GM19043 (cell line): ENCODE results near the gene SLC22A2.

ENCODE experiments used
- ATAC-seq: cut with Tn5 transposase; IDR thresholded peaks from one replicate; pipeline ENCODE4 v1.9.1; 2021; ENCODE audit warnings: low read depth; ENCODE audit not compliant: unreplicated experiment

Gene SLC22A2

DNA sequence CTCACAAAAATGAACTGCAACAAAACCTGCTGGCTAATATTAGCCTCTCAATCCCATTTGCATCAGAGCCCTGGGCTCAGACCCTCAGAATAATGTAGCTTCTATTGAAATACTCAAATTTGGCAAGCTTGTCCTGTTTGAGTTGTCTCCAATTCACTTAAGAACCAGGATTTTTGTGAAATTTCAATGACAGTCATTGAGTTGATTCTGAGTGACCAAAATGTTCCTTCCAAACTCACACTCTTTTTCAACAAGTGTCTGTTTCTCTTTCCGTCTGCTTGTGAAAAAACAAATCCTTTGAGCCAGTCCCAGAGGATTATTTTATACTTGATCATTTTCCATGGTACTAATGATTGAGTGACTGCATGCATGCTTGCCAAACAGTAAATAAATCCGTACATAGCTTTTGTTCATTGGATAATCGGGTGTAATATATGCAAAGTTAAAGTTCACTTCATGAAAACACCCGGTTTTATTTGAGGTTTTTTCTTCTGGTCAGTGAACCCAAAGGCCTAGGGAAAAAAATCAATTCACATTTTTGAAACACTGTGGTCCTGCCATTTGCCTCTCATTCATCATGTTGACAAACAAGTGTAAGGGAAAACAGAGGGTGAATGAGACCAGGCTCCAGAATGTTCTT lies 16.4 kb upstream of the SLC22A2 start:
- ATAC-seq: no peak

DNA sequence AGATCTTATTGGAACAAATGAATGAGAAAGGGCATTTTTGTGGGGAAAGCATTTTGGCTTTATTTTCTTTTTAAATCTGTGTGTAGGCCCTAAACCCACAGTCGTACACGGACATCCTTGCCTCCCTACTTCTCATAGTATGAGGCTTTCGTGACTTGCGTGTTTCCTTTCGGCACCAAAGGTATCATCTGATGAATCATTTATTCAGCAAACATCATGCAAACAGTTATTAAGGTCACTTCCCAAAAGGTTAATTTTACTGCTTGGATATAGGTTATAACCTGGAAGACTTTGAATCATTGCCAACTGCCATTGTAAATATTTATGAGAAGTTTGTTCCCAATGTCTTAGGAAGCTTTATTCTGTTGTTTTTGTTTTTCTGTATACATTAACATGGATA lies 15.1 kb upstream of the SLC22A2 start:
- no peak for ATAC-seq

DNA sequence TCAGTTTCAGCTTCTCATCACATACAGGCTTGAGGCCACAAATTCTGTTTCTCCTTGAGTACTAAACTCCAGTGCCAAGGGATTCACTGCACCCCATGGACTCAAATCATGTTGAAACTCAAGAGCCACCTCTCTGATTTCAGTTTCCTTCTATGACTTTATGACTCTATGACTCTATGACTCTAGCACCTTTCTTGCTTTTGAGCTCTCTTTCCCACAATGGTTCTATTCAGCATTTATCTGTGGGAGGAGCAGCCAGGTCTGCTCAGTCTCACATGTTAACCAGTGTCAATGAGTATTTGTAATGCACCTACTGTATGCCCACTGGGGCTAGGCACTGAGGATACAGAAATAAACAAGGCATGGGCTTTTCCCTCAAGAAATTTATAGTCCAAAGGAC lies 14.6 kb upstream of the SLC22A2 start:
- ATAC-seq: no peak

DNA sequence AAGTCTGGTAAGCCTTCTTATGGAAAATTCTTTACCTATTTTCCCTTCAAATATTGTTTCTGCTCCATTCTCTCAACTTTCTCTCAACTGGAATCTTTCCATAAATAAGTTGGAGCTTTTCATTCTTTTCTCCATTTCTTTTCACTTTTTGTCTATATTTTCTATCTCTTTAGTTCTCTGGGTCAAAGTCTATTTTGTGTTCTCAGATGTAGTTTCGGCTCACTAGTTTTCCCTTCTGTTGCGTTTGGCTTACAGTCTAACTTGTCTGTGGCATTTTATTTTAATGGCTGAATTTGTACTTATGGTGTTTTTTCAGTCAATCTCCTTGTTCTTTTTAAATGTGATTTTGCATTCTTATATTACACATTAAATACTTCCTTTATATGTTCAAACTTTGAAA lies 14.1 kb upstream of the SLC22A2 start:
- no peak for ATAC-seq

DNA sequence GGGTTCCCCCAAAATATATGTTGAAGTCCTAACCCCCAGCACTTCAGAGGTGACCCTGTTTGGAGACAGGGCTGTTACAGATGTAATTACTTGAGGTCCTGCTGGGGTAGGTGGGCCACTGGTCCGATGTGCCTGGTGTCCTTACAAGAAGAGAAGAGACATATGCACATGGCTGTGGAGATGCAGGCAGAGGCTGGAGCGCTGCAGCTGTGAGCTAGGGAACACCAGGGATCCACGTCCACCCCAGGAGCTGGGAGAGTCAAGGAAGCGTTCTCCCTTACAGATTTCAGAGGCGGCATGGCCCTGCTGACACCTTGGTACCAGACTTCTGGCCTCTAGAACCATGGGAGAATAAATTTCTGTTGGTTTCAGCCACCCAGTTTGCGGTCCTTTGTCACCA lies 11.7 kb upstream of the SLC22A2 start:
- ATAC-seq: no peak

DNA sequence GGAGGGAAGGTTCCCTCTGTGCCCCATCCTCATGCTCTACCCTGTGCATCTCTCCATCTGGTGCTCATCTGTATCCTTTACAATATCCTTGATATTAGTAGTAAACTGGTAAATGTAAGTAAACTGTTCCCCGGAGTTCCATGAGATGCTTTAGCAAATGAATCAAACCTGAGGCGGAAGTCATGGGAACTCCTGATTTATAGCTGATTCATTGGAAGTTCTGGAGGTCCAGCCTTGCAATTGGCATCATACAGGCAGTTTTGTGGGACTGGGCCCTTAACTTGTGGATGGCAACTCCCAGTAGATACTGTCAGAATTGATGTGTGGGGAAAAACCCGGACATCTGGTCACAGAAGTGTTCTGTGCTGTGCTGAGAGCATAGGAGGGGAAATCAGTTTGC lies 11.2 kb upstream of the SLC22A2 start:
- no peak for ATAC-seq

DNA sequence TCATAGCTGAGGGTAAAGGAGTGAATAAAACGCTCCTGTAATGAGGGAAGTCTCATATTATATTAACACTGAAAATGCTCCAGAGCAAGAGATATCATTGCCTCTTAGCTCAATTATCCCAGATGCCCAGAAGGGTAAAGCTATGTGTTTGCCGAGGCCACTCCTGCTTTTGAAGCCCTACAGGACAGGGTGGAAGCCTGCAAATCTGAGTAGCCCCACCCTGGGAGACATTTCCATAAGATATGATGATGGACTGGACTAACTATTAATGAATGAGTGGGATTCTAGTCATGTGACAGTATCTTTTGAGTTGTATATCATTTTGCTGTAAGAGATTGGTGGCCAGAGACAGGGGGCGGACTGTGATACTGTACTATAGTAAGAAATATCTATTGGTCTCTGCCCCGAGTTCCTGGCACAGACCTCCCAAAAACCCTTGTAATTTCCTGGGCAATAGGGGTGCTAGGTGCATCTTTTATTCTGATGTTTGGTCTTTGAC lies 10.5 kb upstream of the SLC22A2 start:
- ATAC-seq: no peak

DNA sequence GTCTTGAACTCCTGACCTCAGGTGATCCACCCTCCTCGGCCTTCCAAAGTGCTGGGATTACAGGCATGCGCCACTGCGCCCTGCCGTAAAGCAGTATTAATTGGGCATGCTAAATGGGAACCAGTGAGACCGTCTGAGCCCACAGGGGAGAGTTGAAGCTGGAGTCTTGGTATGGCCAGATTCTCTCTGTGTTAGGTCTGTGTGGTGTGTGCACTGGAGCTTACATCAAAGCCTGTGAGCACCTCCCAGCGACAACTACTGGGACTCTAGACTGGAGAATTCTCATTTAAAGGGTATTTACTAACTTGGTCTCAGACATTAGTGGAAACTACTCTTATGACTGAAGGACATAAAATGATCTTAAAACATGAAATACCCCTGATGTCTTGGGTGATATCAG lies 8.5 kb upstream of the SLC22A2 start:
- ATAC-seq: no peak

DNA sequence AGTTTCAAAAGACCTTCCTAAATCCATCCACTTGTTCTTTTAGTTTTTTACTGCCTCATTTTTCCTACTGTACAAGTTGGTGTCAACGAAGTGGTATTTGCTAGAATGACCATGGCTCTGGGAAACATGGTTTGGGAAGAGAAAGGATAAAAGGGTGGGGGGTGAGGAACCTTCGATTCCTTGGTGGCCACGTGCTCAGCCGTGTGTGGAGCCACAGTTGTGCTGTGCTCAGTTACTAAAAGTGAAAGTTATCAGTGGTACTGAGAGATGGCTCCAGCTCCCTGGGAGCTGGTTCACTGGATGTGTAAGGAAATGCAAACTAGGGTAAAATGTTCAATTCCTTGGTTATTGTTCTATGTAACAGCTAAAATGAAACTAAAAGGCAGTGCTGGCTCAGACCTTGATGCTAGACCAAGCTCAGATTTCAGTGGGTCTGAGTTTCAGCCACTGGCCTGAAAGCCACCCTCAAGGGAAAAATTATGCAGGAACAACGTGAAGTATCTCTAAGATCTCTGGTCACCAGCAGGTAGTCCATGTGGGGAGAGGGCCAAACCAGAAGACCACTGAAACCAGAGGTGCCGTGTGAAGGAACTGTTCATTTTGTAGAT lies 7.4 kb upstream of the SLC22A2 start:
- ATAC-seq: peak; percentile 70

DNA sequence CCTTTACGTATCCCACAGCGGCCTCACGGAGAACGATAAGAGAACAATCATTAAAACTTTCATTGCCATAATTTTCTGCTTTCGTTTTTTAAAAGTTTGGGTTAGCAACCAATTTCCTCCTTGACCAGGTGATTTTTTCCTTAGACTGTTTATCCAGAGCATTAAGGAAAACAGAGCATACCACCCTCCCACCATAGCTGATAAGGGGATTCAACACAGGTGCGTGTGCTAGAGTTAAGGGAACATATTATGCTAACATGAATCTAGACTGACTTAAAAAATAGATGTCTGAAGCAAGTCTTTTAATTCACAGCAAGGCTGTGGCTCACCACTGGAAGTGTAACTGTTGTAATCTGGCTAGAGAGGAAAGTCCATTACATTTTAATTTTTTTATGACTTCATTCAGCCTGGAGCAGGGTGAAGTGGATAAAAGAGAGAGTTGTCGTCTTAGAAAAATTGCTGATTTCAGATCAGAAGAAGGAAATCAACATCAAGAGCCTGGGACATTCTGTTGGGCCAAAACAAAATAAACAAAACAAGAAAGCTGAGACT lies 5.5 kb upstream of the SLC22A2 start:
- ATAC-seq: no peak

DNA sequence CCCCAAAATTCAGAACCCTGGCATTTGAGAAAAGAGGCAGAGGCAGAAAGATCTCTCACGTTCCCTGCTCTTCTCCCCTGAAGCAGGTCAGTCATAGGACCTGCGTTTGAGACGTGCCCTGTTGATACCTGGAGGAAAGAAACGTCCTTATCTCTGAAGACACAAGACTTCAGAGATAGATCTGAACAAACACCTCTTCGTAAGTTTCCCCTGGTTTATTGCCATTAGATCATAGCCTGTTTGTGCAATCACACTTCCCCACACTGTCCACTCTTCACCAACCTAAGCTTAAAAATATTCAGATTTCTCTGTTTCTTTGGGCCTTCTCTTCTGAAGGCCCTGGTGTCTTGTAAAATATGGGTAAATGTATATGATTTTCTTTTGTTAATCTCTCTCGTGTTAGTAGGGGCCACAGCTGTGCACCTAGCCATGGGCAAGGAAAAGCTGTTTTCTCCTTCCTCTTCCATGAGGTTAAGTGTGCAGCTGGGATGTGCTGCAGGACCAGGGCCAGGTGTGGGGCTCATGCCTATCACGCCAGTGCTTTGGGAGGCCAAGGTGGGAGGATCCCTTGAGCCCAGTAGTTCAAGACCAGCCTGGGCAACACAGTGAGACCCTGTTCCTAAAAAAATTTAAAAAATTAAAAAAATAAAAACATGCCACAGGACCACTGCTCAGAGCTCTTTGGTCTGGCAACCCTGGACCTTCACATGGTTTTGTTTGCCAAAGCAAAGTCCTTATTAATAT lies 4.7 kb upstream of the SLC22A2 start:
- ATAC-seq: no peak

DNA sequence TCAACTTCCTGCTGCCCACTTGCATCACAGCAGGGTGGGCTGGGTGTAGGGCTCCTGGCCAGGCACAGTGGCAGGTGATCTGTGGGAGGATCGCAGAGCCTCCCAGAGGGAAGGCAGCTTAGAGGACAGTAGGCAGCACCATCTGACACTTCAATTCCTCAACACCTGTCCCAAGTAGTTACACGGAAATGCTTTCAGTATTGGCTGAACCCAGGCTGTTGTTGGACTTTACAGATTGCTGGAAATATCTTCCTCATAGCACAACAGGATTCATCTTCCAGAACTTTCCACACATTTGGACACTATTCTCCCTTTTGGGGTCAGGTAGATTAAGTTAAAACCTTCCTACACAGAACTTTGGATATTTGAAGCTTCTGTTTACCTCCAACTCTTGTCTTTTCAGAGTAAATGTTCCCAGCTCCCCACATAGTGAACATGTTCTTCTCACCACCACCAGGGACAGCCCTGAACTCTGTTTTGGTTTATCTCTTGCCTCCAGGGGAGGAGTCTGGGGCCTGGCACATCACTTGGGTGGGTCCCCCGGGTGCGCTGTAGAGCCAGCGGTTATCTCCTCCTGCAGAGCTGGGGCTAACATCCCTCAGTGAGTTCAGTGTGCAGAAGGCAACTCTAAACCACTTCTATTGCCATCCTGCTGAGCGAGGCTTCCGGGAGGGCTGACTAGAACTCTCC lies 3.5 kb upstream of the SLC22A2 start:
- no peak for ATAC-seq

DNA sequence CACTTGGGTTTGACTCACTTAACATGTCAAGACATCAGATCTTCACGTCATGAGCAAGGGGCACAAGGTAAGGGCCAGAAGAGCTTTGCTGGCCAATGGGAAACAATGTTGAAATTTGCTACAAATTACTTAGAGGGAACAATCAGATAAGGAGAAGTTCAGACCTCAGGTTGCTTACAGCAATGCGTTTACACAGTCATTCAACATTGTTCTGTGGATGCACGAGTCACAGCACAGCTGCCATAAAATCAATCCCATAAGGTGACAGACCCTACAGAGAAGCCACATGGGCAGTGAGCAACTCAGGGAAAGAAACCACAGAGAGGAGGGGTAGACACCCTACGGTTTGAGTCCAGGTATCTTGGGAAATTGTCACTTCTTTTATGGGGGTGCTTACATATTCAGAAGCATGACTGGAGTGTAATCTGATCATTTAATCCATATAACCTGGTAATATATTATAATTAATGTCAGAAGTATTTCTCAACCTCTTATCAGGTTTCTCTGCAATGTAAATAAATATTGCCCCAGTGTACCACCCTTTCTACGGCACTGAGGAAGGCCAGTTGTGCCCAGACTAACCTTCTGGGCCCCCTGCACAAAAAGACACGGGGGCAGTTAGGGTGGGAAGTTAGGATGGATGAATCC lies 2.3 kb upstream of the SLC22A2 start:
- ATAC-seq: no peak

DNA sequence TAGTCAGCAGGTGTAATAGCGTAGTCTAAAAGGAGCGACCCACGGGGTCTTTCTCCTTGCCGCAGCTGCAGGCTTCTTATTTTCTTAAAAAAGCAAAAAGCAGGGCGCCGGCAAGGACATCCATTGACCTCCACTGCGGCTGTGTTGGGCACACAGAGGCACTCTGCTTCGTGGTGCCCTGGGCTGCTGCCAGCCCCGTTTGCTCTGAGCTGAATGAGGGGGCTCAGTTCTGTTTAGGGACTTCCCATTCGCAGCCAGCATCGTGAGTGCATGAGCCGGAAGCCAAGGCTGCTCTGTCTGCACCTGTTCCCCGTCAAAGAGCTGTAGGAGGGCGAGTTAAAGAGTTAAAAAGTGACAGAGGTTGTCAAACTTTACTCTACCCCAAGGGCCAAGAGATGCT lies 1.7 kb upstream of the SLC22A2 start:
- no peak for ATAC-seq

DNA sequence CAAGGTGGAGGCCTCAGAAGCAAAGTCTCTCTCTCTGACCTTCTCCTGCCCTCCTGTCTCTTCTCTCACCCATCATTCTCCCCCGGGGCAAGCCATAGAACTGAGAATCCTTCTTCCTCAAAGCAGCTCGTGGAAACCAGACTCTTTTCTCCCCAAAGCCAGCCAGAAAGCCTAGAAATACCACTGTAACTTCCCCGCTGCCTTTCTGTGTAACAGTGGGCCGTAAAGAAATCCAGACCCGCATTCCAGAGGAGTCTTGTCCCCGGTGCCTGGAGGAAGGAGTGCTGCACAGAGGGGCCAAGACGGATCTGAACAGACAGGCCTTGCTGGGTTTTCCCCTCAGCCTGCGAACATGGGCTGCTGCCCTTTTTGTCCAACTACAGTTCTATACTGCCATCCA lies 977 bp upstream of the SLC22A2 start:
- ATAC-seq: no peak

DNA sequence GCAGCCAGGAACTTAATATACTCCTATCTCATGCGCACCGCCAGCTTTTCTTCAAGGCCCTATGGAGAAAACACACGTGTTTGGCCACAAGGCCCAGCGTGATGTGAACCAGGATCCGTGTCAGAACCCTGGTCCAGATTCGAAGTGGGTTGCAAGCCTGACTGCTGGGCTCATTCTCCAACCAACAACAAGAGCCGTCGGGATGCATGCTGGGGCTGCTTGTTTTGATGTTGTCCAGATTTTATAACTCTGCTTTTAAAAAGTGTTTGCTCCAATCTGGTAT lies 463 bp upstream of the SLC22A2 start:
- no peak for ATAC-seq

DNA sequence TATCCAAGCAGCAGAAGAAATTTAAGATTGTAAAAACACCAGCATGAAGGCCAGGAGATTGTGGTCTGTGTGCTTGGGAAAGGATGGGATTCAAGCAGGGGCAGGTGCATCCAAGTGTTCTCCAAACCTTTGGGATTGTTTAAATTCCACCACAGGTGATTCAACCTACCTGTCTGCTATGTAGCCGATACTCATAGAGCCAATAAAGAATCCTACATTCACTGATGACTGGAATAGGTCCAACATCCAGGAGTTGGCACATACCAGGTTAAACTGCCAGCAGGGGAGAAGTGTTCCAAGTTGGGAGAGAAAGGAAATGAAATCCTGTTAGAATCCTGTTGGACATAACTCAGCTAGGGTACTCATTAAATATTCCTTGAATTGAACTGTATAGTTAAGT lies 2.2 kb downstream of the SLC22A2 start:
- no peak for ATAC-seq

DNA sequence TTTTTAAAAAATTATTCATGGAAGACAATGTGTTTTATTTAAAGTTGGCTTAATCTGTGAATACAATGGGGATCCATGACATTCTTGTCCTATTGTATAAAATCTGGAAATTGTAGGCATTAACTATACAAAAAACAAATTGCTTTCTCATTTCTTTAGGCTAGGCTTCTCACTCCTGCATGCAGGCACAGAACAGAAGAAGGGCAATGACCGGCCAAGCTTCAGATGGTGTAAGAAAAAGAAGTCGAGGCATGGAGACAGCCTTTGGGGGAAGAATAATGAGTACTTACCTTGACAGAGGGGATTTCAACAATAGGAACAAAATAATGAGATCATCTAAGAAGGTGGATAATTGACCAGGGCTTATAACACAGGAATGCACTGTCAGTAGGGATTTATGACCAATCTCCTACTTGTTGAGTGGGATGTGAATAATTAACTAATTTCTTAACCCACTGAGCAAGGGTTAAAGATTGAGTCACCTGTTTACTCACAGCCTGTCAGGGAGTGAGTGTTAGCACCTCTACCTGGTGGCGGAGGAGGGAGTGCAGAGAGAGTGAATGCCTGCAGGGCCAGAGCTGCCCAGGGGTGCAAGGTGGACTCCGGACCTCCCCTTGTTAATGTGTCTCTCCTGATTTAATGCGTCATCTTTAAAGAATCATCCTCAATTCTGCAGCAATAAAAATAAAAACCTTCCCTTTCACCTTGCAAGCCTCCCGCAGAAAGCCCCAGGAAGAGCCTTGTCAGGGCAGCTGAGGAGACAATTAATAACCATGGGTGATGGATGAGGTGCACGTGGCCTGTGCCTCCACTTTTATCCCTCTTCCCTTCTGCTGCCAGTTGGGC lies 3.9 kb downstream of the SLC22A2 start:
- no peak for ATAC-seq

DNA sequence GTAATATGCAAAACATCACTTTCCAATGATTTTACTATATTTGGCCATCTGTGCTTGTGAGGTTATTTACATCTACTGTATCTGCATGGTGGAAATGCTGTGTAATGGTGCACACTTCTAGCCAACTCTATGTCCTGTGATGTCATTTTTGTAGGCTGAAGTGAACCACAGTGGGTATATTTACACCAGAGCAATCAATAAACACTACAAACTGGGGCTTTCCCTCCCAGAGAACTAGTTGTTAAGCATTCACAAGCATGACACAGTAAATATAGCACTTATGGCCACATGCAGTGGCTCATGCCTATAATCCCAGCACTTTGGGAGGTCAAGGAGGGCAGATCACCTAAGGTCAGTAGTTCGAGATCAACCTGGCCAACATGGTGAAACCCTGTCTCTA lies 4.9 kb downstream of the SLC22A2 start:
- no peak for ATAC-seq

DNA sequence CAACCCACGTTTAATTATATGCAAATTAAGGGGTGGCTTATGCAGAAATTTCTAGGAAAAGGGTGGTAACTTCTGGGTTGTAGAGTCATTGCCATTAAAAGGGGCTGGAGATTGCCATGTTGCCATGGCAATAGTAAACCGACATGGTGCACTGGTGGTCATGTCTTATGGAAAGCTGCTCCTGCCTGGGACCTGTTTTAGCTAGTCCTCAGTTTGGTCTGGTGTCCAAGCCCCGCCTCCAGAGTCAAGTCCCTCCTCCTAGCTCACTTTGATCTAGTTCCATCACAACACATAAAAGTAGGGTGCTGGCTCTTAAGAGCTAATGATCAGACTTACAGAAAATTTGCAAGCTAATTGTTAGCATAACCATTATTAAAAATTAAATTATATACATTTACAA lies 5.3 kb downstream of the SLC22A2 start:
- no peak for ATAC-seq
